PFSK-1 (cell line): ENCODE data around the gene MAD1L1.

ENCODE experiments used
- FOXP2 ChIP-seq: optimal IDR thresholded peaks from 2 replicates; pipeline ENCODE3; 2011; ENCODE audit warnings: borderline replicate concordance, control low read depth, inconsistent platforms; ENCODE audit not compliant: insufficient read depth; ENCODE audit errors: extremely low read length, extremely low read depth
- POLR2AphosphoS5 ChIP-seq: IDR thresholded peaks from 2 replicates; pipeline ENCODE4 v1.6.1; 2012; ENCODE audit warnings: low read depth, mild to moderate bottlenecking, control low read depth, low read length, moderate library complexity
- SIN3A ChIP-seq: IDR thresholded peaks from 2 replicates; pipeline ENCODE4 v1.6.1; 2012; ENCODE audit warnings: mild to moderate bottlenecking, low read length, moderate library complexity, borderline replicate concordance; ENCODE audit not compliant: insufficient read depth
- TAF1 ChIP-seq: IDR thresholded peaks from 2 replicates; pipeline ENCODE4 v1.6.1; 2012; ENCODE audit warnings: low read length, control low read depth, borderline replicate concordance; ENCODE audit not compliant: insufficient read depth
- TF ChIP-seq, protein P1 (sequence below), 2 experiments: IDR thresholded peaks; 2 replicates each; pipeline versions ENCODE4 v1.6.1 to v1.8.0; 2011 to 2012; ENCODE audit warnings: low read depth in 2 of 2, low read length in 2 of 2, control low read depth in 1 of 2, inconsistent platforms in 1 of 2, mild to moderate bottlenecking in 1 of 2, moderate library complexity in 1 of 2; ENCODE audit not compliant: insufficient read depth in 1 of 2

DNA sequence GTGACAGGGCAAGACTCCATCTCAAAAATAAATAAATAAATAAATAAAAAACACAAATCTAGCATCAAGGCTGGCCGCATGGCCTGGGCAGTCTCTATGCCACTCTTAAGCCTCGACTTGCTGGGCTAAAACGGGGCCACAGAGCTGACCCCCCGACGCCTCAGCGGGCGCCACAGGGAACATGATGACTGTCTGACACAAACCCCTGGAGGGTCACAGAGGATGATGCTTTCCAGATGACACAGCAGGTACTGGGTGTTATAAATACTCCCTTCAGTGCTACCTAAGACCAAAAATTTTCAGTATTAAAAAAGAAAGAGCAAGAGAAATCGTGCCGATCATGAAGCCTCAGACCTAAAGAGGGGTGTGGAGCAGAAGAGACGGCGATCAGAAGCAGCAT, 176.8 kb downstream of the MAD1L1 start:
- TF ChIP-seq, protein P1, sequence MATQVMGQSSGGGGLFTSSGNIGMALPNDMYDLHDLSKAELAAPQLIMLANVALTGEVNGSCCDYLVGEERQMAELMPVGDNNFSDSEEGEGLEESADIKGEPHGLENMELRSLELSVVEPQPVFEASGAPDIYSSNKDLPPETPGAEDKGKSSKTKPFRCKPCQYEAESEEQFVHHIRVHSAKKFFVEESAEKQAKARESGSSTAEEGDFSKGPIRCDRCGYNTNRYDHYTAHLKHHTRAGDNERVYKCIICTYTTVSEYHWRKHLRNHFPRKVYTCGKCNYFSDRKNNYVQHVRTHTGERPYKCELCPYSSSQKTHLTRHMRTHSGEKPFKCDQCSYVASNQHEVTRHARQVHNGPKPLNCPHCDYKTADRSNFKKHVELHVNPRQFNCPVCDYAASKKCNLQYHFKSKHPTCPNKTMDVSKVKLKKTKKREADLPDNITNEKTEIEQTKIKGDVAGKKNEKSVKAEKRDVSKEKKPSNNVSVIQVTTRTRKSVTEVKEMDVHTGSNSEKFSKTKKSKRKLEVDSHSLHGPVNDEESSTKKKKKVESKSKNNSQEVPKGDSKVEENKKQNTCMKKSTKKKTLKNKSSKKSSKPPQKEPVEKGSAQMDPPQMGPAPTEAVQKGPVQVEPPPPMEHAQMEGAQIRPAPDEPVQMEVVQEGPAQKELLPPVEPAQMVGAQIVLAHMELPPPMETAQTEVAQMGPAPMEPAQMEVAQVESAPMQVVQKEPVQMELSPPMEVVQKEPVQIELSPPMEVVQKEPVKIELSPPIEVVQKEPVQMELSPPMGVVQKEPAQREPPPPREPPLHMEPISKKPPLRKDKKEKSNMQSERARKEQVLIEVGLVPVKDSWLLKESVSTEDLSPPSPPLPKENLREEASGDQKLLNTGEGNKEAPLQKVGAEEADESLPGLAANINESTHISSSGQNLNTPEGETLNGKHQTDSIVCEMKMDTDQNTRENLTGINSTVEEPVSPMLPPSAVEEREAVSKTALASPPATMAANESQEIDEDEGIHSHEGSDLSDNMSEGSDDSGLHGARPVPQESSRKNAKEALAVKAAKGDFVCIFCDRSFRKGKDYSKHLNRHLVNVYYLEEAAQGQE (IDR thresholded peaks at IDR 0.05; ENCODE audit: insufficient read depth in 1 of 2, low read depth in 2 of 2, low read length in 2 of 2) = no peak
- no peak for TF ChIP-seq POLR2AphosphoS5
- TF ChIP-seq TAF1 = no peak
- no peak for TF ChIP-seq SIN3A
- no peak for TF ChIP-seq FOXP2
